Hepatocyte (in vitro differentiated cells): ENCODE measurements around the gene GYS1. TPM values are rescaled to one million over a fixed set of nuclear protein-coding genes. Genes with fewer than 3 reads are reported as not detected.

Experiments
- DNase-seq: peaks from one replicate; pipeline ENCODE4 v3.0.0-alpha.2; 2016; ENCODE audit warnings: low spot score
- H2AFZ ChIP-seq: fragments of 200-600 bp; sonication (generic); 2 replicates; pipeline ENCODE4 v1.6.0; 2016; ENCODE audit warnings: antibody characterized with exemption, mild to moderate bottlenecking
- H3K27ac ChIP-seq: fragments of 200-600 bp; sonication (generic); 2 replicates; pipeline ENCODE4 v1.5.1; 2016; ENCODE audit warnings: mild to moderate bottlenecking
- H3K27me3 ChIP-seq: fragments of 200-600 bp; sonication (generic); 2 replicates; pipeline ENCODE4 v1.6.1; 2016
- H3K36me3 ChIP-seq: fragments of 200-600 bp; sonication (generic); replicated peaks from 2 replicates; pipeline ENCODE4 v1.5.1; 2016; ENCODE audit warnings: low read depth; ENCODE audit not compliant: insufficient read depth
- H3K4me1 ChIP-seq: fragments of 200-600 bp; sonication (generic); 2 replicates; pipeline ENCODE4 v1.5.1; 2016; ENCODE audit warnings: mild to moderate bottlenecking, moderate library complexity; ENCODE audit not compliant: insufficient read depth
- H3K4me2 ChIP-seq: fragments of 200-600 bp; sonication (generic); 2 replicates; pipeline ENCODE4 v1.6.0; 2016
- H3K4me3 ChIP-seq: fragments of 200-600 bp; sonication (generic); 2 replicates; pipeline ENCODE4 v1.5.1; 2016; ENCODE audit warnings: mild to moderate bottlenecking
- H3K79me2 ChIP-seq: fragments of 200-600 bp; sonication (generic); 2 replicates; pipeline ENCODE4 v1.6.0; 2017; ENCODE audit warnings: mild to moderate bottlenecking
- H3K9me2 ChIP-seq: fragments of 200-600 bp; sonication (generic); replicated peaks from 2 replicates; pipeline ENCODE4 v1.6.0; 2017; ENCODE audit warnings: mild to moderate bottlenecking; ENCODE audit not compliant: insufficient read depth
- H3K9me3 ChIP-seq: fragments of 200-600 bp; sonication (generic); 2 replicates; pipeline ENCODE4 v1.5.1; 2016; ENCODE audit warnings: low read depth, mild to moderate bottlenecking
- H4K20me1 ChIP-seq: fragments of 200-600 bp; sonication (generic); 2 replicates; pipeline ENCODE4 v1.6.0; 2016; ENCODE audit warnings: mild to moderate bottlenecking; ENCODE audit not compliant: insufficient read depth, poor library complexity, severe bottlenecking
- CTCF ChIP-seq: fragments of 200-600 bp; sonication (generic); IDR thresholded peaks from 2 replicates; pipeline ENCODE4 v1.5.1; 2016; ENCODE audit warnings: antibody characterized with exemption, mild to moderate bottlenecking; ENCODE audit not compliant: poor library complexity
- EZH2 ChIP-seq: fragments of 200-600 bp; sonication (generic); IDR thresholded peaks from 2 replicates; pipeline ENCODE4 v1.6.1; 2016; ENCODE audit warnings: antibody characterized with exemption, mild to moderate bottlenecking, borderline replicate concordance
- EZH2phosphoT487 ChIP-seq: fragments of 200-600 bp; sonication (generic); IDR thresholded peaks from one replicate; pipeline ENCODE4 v1.6.1; 2018; ENCODE audit warnings: antibody characterized with exemption, mild to moderate bottlenecking, low read depth, moderate library complexity; ENCODE audit not compliant: unreplicated experiment, severe bottlenecking
- WGBS: methylation state at CpG from one replicate; pipeline ENCODE4 v1.1.6; 2016; ENCODE audit warnings: low lambda C conversion rate; ENCODE audit errors: missing lambda C conversion rate; 5-methylcytosine and 5-hydroxymethylcytosine counted together
- polyA plus RNA-seq: library from polyadenylated mRNA; unstranded; fragments of >200 nt; fragmentation: Nextera tagmentation; extraction: Ambion mirVana; gene quantifications from 2 replicates; pipeline ENCODE4 v1.2.1, GENCODE V29; 2016
- total RNA-seq: library from RNA; depleted of rRNA; stranded (reverse); fragments of >200 nt; gene quantifications from 2 replicates; pipeline ENCODE4 v1.2.3, GENCODE V29; 2014

GYS1 gene
- total and polyA plus RNA-seq, 2 experiments from 2014 or later: 37.4 to 45.9 TPM

GRCh38 chr19:48970923-48971395 is 22.1 kb downstream of the GYS1 start:
- Histone ChIP-seq H3K36me3 (no peaks in the 10 kb centered on the region), H3K27ac (no peak overlapping the region)
- peak; percentile 93 for DNase-seq

GRCh38 chr19:48970139-48970766 is 22.9 kb downstream of the GYS1 start:
- H3K27me3 ChIP-seq: no peaks in the 10 kb centered on the region
- H3K36me3 ChIP-seq: no peaks in the 10 kb centered on the region
- no peaks in the 10 kb centered on the region for H3K9me3 ChIP-seq
- TF ChIP-seq CTCF (no peak), EZH2 (no peak), EZH2phosphoT487 (no peak)
- peaks cover 20% of the 10 kb centered on the region for H3K79me2 ChIP-seq
- no peak for DNase-seq
- H4K20me1 ChIP-seq: peaks cover 21% of the 10 kb centered on the region
- H3K27ac ChIP-seq: no peak overlapping the region
- H3K4me2 ChIP-seq: no peak overlapping the region
- 93% methylated on average over 23 of the region's 23 CpGs for WGBS
- no peaks in the 10 kb centered on the region for H3K4me1 ChIP-seq
- H3K9me2 ChIP-seq: no peaks in the 10 kb centered on the region
- no peak overlapping the region for H3K4me3 ChIP-seq
- H2AFZ ChIP-seq: no peak overlapping the region

More at GRCh38 chr19:48970923-48971395, 22.1 kb downstream of the GYS1 start:
- H3K27me3 ChIP-seq: no peaks in the 10 kb centered on the region
- no peaks in the 10 kb centered on the region for H3K9me2 ChIP-seq
- peaks cover 13% of the 10 kb centered on the region for H3K79me2 ChIP-seq
- 28% methylated on average over 19 of the region's 19 CpGs for WGBS
- H4K20me1 ChIP-seq: peaks cover 14% of the 10 kb centered on the region
- TF ChIP-seq EZH2 (no peak), CTCF (peak; percentile 92)
- H3K4me1 ChIP-seq: no peaks in the 10 kb centered on the region
- no peak overlapping the region for H2AFZ ChIP-seq
- H3K4me3 ChIP-seq: no peak overlapping the region
- no peaks in the 10 kb centered on the region for H3K9me3 ChIP-seq
- H3K4me2 ChIP-seq: no peak overlapping the region

GRCh38 chr19:48969276-48970138 is 23.6 kb downstream of the GYS1 start:
- 96% methylated on average over 44 of the region's 45 CpGs for WGBS

More at GRCh38 chr19:48969276-48970138, 23.6 kb downstream of the GYS1 start:
- TF ChIP-seq CTCF: no peak
- TF ChIP-seq EZH2phosphoT487: no peak
- no peak for TF ChIP-seq EZH2
- no peaks in the 10 kb centered on the region for H3K9me2 ChIP-seq
- peaks cover 20% of the 10 kb centered on the region for H3K79me2 ChIP-seq
- H3K27me3 ChIP-seq: no peaks in the 10 kb centered on the region
- peaks cover 21% of the 10 kb centered on the region for H4K20me1 ChIP-seq
- H3K27ac ChIP-seq: no peak overlapping the region
- H2AFZ ChIP-seq: no peak overlapping the region
- DNase-seq: no peak
- no peaks in the 10 kb centered on the region for H3K36me3 ChIP-seq
- H3K4me3 ChIP-seq: no peak overlapping the region
- no peak overlapping the region for H3K4me2 ChIP-seq
- H3K9me3 ChIP-seq: no peaks in the 10 kb centered on the region
- H3K4me1 ChIP-seq: peaks cover 4% of the 10 kb centered on the region
